HG03571 (cell line): ENCODE measurements around the gene SLC5A12.
A peak's percentile ranks its signal among the peaks of the same experiment; 100 is the strongest.
"Not testable (repeated sequence)": the region's sequence is repeated elsewhere in the genome, so short reads cannot be mapped to it uniquely, and the experiment has no call there.

ENCODE experiments used
- ATAC-seq: cut with Tn5 transposase; IDR thresholded peaks from one replicate; pipeline ENCODE4 v1.9.1; 2021; ENCODE audit not compliant: unreplicated experiment

Gene SLC5A12

GRCh38 chr11:26655287-26655686 lies 66.6 kb downstream of the SLC5A12 start:
- no peak for ATAC-seq

- no peak for ATAC-seq
Observed at GRCh38 chr11:26651916-26652315, 69.9 kb downstream of the SLC5A12 start.

- peak; percentile 69 for ATAC-seq
Observed at GRCh38 chr11:26649884-26650283, 72.0 kb downstream of the SLC5A12 start.

GRCh38 chr11:26643314-26643713 lies 78.5 kb downstream of the SLC5A12 start:
- not testable (repeated sequence) for ATAC-seq

GRCh38 chr11:26632691-26633159 lies 89.1 kb downstream of the SLC5A12 start:
- ATAC-seq, result no peak

- no peak for ATAC-seq
Observed at GRCh38 chr11:26626346-26626745, 95.5 kb downstream of the SLC5A12 start.

- ATAC-seq, result no peak
Observed at GRCh38 chr11:26623076-26623659, 98.7 kb downstream of the SLC5A12 start.

- no peak for ATAC-seq
Observed at GRCh38 chr11:26622181-26622580, 99.7 kb downstream of the SLC5A12 start.

GRCh38 chr11:26621132-26621531 lies 100.7 kb downstream of the SLC5A12 start:
- no peak for ATAC-seq

GRCh38 chr11:26620282-26621045 lies 101.4 kb downstream of the SLC5A12 start:
- ATAC-seq, result no peak

GRCh38 chr11:26618441-26618840 lies 103.4 kb downstream of the SLC5A12 start:
- ATAC-seq, result no peak
